Muscle layer of duodenum (tissue), 2 donors: Measurements from ENCODE around the gene CFAP92.

ENCODE experiments used
- H3K27ac ChIP-seq: one replicate; pipeline ENCODE4 v1.7.0; 2013; ENCODE audit warnings: mild to moderate bottlenecking, low read length
- H3K27me3 ChIP-seq: one replicate; pipeline ENCODE4 v1.7.0; 2013; ENCODE audit warnings: low read depth, mild to moderate bottlenecking, control low read depth, low read length
- H3K36me3 ChIP-seq, 2 donors: one replicate each; pipeline ENCODE4 v1.7.0; 2013; ENCODE audit warnings: low read length in 2 of 2, control low read depth in 1 of 2, mild to moderate bottlenecking in 1 of 2; ENCODE audit not compliant: insufficient read depth in 2 of 2, control insufficient read depth in 1 of 2
- H3K4me1 ChIP-seq, 2 donors: one replicate each; pipeline ENCODE4 v1.7.0; 2013; ENCODE audit warnings: low read length in 2 of 2, mild to moderate bottlenecking in 2 of 2, control low read depth in 1 of 2, moderate library complexity in 1 of 2; ENCODE audit not compliant: insufficient read depth in 2 of 2, control insufficient read depth in 1 of 2
- H3K4me3 ChIP-seq, 2 donors: one replicate each; pipeline ENCODE4 v1.7.0; 2013; ENCODE audit warnings: low read length in 2 of 2, low read depth in 1 of 2, mild to moderate bottlenecking in 1 of 2
- H3K9me3 ChIP-seq, 2 donors: one replicate each; pipeline ENCODE4 v1.7.0; 2013; ENCODE audit warnings: low read length in 2 of 2, control low read depth in 1 of 2, mild to moderate bottlenecking in 1 of 2; ENCODE audit not compliant: control insufficient read depth in 1 of 2
- donor health status: healthy.

The CFAP92 gene

DNA sequence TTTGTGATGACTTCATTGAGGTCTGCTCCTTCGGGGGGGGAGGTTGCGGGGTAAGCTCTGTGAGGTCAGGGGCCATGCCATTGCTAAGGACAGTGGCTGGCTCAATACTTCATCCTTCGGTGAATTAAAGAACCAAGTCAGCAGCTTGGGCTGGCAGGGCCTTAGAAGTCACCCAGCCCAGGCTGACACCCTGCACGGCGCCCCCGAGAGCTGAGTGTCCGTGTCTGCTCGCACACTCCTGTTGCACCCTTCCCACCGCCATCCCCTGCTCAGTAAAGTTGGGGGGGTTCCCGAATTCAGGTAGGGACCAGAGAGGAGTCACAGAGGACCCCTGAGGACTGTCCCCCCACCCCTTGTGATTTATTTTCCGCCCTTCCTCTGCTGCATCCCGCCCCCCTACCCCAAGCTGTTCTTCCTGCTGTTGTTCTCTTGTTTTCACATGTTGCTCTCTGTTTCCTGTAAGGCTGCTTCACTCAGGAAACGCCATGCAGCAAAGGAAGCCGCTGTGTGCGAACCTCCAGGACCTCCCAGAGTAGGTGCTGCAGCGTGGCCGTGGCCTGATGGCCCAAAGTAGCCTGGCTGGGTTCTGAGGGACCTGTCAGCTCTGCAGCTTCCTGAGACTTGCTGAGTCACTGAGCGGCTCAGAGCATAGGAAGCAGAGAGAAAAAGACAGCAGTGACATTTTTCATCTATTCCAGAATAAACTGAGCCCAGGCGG, 21.7 kb upstream of the CFAP92 start:
- Histone ChIP-seq H3K27ac (peak overlapping the region; percentile 78), H3K4me3 (no peak overlapping the region)

GRCh38 chr3:129014793-129015345, 21.0 kb upstream of the CFAP92 start:
- Histone ChIP-seq H3K9me3 (no peaks in the 10 kb centered on the region), H3K4me3 (no peak overlapping the region), H3K36me3 (no peaks in the 10 kb centered on the region), H3K27me3 (no peaks in the 10 kb centered on the region), H3K4me1 (peaks cover 9 to 12% of the 10 kb centered on the region in 2 donors), H3K27ac (no peak overlapping the region)

More for the DNA sequence above, 21.7 kb upstream of the CFAP92 start:
- Histone ChIP-seq H3K27me3 (no peaks in the 10 kb centered on the region), H3K36me3 (no peaks in the 10 kb centered on the region), H3K4me1 (peaks cover 9 to 12% of the 10 kb centered on the region in 2 donors), H3K9me3 (no peaks in the 10 kb centered on the region)

- peak overlapping the region; percentile 39 for H3K27ac ChIP-seq
- peaks cover 9 to 12% of the 10 kb centered on the region in 2 donors for H3K4me1 ChIP-seq
- H3K4me3 ChIP-seq = no peak overlapping the region
- no peaks in the 10 kb centered on the region for H3K27me3 ChIP-seq
- no peaks in the 10 kb centered on the region for H3K36me3 ChIP-seq
- no peaks in the 10 kb centered on the region for H3K9me3 ChIP-seq
These were observed 20.3 kb upstream of the CFAP92 start for GRCh38 chr3:129014148-129014547.

GRCh38 chr3:129013491-129013891, 19.6 kb upstream of the CFAP92 start:
- Histone ChIP-seq H3K4me1 (peaks cover 9 to 12% of the 10 kb centered on the region in 2 donors), H3K4me3 (no peak overlapping the region), H3K27me3 (no peaks in the 10 kb centered on the region), H3K27ac (peak overlapping the region; percentile 39), H3K36me3 (no peaks in the 10 kb centered on the region), H3K9me3 (no peaks in the 10 kb centered on the region)

GRCh38 chr3:129010310-129010956, 16.6 kb upstream of the CFAP92 start:
- Histone ChIP-seq H3K27ac (no peak overlapping the region), H3K4me1 (peaks cover 2 to 4% of the 10 kb centered on the region in 2 donors), H3K27me3 (no peaks in the 10 kb centered on the region), H3K36me3 (no peaks in the 10 kb centered on the region), H3K4me3 (no peak overlapping the region), H3K9me3 (no peaks in the 10 kb centered on the region)

- Histone ChIP-seq H3K4me3 (no peak overlapping the region), H3K36me3 (no peaks in the 10 kb centered on the region), H3K27ac (no peak overlapping the region), H3K9me3 (no peaks in the 10 kb centered on the region), H3K27me3 (no peaks in the 10 kb centered on the region), H3K4me1 (peaks cover 9 to 10% of the 10 kb centered on the region in 2 donors)
These were observed 15.4 kb upstream of the CFAP92 start for GRCh38 chr3:129009266-129009665.

- Histone ChIP-seq H3K27ac (no peak overlapping the region), H3K9me3 (no peaks in the 10 kb centered on the region), H3K4me1 (peaks cover 9 to 23% of the 10 kb centered on the region in 2 donors), H3K36me3 (no peaks in the 10 kb centered on the region), H3K27me3 (peaks cover 5% of the 10 kb centered on the region), H3K4me3 (no peak overlapping the region)
These were observed 13.9 kb upstream of the CFAP92 start for GRCh38 chr3:129007792-129008191.

DNA sequence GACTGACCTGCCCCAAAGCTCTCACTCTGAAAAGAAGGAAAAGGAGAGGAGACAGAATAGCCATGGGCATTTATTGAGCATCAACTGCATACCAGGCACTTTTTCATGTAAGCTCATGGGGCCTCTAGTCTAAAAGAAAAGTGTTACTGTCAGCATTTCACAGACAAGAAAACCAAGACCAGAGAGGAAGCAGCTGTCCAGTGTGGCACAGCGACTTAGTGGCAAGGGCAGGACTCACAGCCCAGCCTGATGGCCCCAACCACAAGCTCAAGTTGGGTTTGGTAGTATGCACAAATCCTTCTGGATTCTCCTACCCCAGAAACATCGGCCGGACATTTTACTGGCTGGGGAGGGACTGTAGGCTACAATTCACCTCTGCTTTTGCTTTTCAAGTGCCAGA, 13.0 kb upstream of the CFAP92 start:
- Histone ChIP-seq H3K4me1 (peaks cover 9 to 29% of the 10 kb centered on the region in 2 donors), H3K36me3 (no peaks in the 10 kb centered on the region), H3K27ac (no peak overlapping the region), H3K4me3 (no peak overlapping the region), H3K27me3 (peaks cover 13% of the 10 kb centered on the region), H3K9me3 (no peaks in the 10 kb centered on the region)

DNA sequence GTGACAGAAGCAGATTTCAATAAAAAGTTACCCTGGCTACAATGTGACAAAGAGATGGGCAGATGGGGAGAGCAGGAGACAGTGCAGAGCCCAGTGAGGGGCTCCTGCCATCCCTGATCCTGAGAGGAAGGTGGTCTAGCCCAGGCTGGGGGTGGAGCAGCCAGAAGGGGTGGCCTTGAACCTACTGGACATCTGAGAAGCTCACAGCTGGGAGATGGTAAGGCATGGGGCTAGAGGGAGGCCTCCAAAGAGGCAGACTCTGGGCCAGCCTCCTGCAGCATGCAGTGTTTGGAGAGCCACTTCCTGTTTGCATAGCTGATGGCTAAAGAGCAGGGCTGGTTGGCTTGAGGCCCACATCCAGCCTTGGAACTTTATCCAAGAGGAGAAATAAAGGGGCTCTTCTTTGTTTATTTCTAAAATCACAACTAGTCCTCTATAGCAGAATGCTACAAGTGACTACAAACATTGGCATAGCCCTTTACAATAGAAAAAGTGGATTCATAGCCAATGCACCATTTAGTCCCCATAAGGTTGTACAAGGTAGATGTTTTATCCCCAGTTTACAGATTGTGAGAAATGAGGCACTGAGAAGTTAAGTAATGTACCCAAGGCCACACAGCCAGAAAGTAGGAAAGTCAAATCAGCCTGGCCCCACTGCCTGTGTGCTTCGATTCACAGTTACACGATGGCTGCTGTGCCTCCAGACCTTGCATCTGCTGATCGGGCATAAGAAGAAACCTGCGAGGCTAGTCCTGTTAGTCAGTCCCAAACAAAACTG, 11.8 kb upstream of the CFAP92 start:
- Histone ChIP-seq H3K27ac (no peak overlapping the region), H3K4me1 (peaks cover 9 to 34% of the 10 kb centered on the region in 2 donors), H3K9me3 (no peaks in the 10 kb centered on the region), H3K4me3 (no peak overlapping the region), H3K36me3 (no peaks in the 10 kb centered on the region), H3K27me3 (peaks cover 13% of the 10 kb centered on the region)

DNA sequence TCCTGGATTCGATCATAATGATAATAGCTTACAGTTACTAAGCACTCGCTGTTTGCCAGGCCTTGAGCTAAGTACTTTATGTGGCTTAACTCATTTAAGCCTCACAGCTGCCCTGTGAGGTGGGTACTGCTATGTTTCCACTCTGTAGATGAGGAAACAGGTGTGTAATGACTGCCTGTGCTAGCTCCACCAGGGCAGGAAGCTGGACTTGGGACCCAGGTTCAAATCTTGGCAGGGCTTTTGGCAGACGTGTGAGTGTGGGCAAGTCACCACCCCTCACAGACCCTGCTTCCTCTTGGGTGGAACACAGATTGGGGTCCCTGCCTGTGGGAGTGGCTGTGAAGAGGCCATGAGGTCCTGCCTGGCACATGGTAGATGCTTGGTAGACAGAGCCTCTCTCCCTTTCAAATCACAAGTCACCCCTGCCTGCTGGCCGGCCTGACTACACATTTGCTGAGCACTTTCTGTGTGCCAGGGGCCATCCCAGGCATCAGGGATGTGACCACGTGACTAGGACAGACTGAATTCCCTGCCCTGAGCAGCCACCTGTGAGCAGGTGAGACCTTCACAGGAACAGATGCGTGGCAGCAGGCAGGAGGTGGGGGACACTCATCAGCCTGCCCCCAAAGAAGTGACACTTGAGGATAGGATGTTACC, 10.9 kb upstream of the CFAP92 start:
- Histone ChIP-seq H3K4me1 (peaks cover 9 to 34% of the 10 kb centered on the region in 2 donors), H3K27me3 (peaks cover 13% of the 10 kb centered on the region), H3K27ac (no peak overlapping the region), H3K9me3 (no peaks in the 10 kb centered on the region), H3K36me3 (no peaks in the 10 kb centered on the region), H3K4me3 (peak overlapping the region in 1 of 2 donors; percentile 27)
